HCT116 (cell line): ENCODE measurements around the gene CLASP1. TPM values are rescaled to one million over a fixed set of nuclear protein-coding genes. Genes with fewer than 3 reads are reported as not detected.

ENCODE experiments used
- ATAC-seq: fragments of 200-7000 bp; cut with Tn5 transposase; 2 replicates; pipeline ENCODE4 v1.9.1; 2020; ENCODE audit warnings: mild to moderate bottlenecking, moderate library complexity
- BruUV-seq: library from RNA; stranded (reverse); fragments of 400-500 nt; replicated peaks from 2 replicates; lab custom pipeline; 2021; lab: Mats Ljungman, UMichigan
- CTCF ChIA-PET: fragments of 300-600 bp; sonication (Branson Sonifier 250); formaldehyde crosslinking; loops from one replicate; lab custom pipeline; 2021; ENCODE audit warnings: antibody characterized with exemption; lab: Charles Lee
- POLR2A ChIA-PET: fragments of 300-600, 350-600 bp; sonication (Branson Sonifier 250); formaldehyde crosslinking; loops from one replicate; lab custom pipeline; 2021; ENCODE audit warnings: antibody characterized with exemption; lab: Charles Lee
- RAD21 ChIA-PET, 2 experiments: fragments of 300-600 bp; sonication (Branson Sonifier 250); formaldehyde crosslinking; loops; one replicate each; lab custom pipeline; 2023; ENCODE audit warnings: low total read pairs in 2 of 2; ENCODE audit not compliant: uncharacterized antibody in 2 of 2, unreplicated experiment in 2 of 2, low non-redundant PET in 1 of 2; lab: Charles Lee
- DNase-seq: peaks from one replicate; pipeline ENCODE4 v3.0.0-alpha.2; 2010; ENCODE audit warnings: low read depth, low spot score
- H2AFZ ChIP-seq: fragments of 200-600 bp; shearing (Covaris generic), sonication (generic); 2 replicates; pipeline ENCODE4 v1.6.1; 2017; ENCODE audit warnings: low read depth, mixed run types, mixed read lengths, antibody characterized with exemption, low read length; ENCODE audit not compliant: poor library complexity, severe bottlenecking
- H3K27ac ChIP-seq: 2 replicates; pipeline ENCODE4 v1.5.1; 2012; ENCODE audit warnings: low read depth, low read length
- H3K27me3 ChIP-seq: fragments of 200-600 bp; sonication (generic); 2 replicates; pipeline ENCODE4 v1.6.1; 2016; ENCODE audit warnings: mixed run types, low read length, mixed read lengths; ENCODE audit not compliant: insufficient read depth
- H3K36me3 ChIP-seq, 2 experiments: fragments of 200-500 bp in 1 of 2; fragments of 200-600 bp in 1 of 2; sonication (Bioruptor generic) in 1 of 2; sonication (generic) in 1 of 2; 2 replicates each; pipeline versions ENCODE4 v1.5.1 to v1.6.1; 2014 to 2016; ENCODE audit warnings: low read length in 2 of 2, inconsistent platforms in 1 of 2, mixed read lengths in 1 of 2, mixed run types in 1 of 2; ENCODE audit not compliant: insufficient read depth in 2 of 2, control insufficient read depth in 1 of 2
- H3K4me1 ChIP-seq, 2 experiments: fragments of 200-600 bp in 1 of 2; sonication (generic) in 1 of 2; 2 replicates each; pipeline versions ENCODE4 v1.5.1 to v1.6.1; 2012 to 2017; ENCODE audit warnings: low read length in 2 of 2, inconsistent platforms in 1 of 2, mild to moderate bottlenecking in 1 of 2, mixed read lengths in 1 of 2, mixed run types in 1 of 2, moderate library complexity in 1 of 2; ENCODE audit not compliant: insufficient read depth in 2 of 2, control insufficient read depth in 1 of 2
- H3K4me2 ChIP-seq: fragments of 200-600 bp; sonication (generic); 2 replicates; pipeline ENCODE4 v1.6.1; 2017; ENCODE audit warnings: mixed run types, low read length, mixed read lengths
- H3K4me3 ChIP-seq, 2 experiments: fragments of 200-600 bp in 1 of 2; sonication (generic) in 1 of 2; replicated peaks in 1 of 2; 2 replicates each; pipeline ENCODE4 v1.5.1; 2011 to 2016; ENCODE audit warnings: low read length in 2 of 2, control low read depth in 1 of 2, low read depth in 1 of 2, mild to moderate bottlenecking in 1 of 2, mixed read lengths in 1 of 2, mixed run types in 1 of 2
- H3K79me2 ChIP-seq: fragments of 200-600 bp; sonication (generic); 2 replicates; pipeline ENCODE4 v1.6.1; 2017; ENCODE audit warnings: mild to moderate bottlenecking, mixed run types, low read length, moderate library complexity, mixed read lengths; ENCODE audit not compliant: insufficient read depth
- H3K9ac ChIP-seq: fragments of 200-600 bp; sonication (generic); 2 replicates; pipeline ENCODE4 v1.6.1; 2016; ENCODE audit warnings: low read length, mixed read lengths
- H3K9me2 ChIP-seq: fragments of 200-600 bp; sonication (generic), shearing (Covaris generic); 2 replicates; pipeline ENCODE4 v1.6.1; 2017; ENCODE audit warnings: mixed run types, mild to moderate bottlenecking, moderate library complexity; ENCODE audit not compliant: insufficient read depth
- H3K9me3 ChIP-seq, 2 experiments: fragments of 200-500 bp in 1 of 2; fragments of 200-600 bp in 1 of 2; sonication (Bioruptor generic) in 1 of 2; sonication (generic) in 1 of 2; 2 replicates each; pipeline ENCODE4 v1.6.1; 2014 to 2017; ENCODE audit warnings: low read length in 2 of 2, mixed read lengths in 2 of 2, inconsistent platforms in 1 of 2, low read depth in 1 of 2, mild to moderate bottlenecking in 1 of 2, mixed run types in 1 of 2, moderate library complexity in 1 of 2; ENCODE audit not compliant: control insufficient read depth in 1 of 2, insufficient read depth in 1 of 2
- H4K20me1 ChIP-seq: fragments of 200-600 bp; sonication (generic), shearing (Covaris generic); 2 replicates; pipeline ENCODE4 v1.6.1; 2017; ENCODE audit warnings: mixed run types, mild to moderate bottlenecking, moderate library complexity; ENCODE audit not compliant: insufficient read depth
- CTCF ChIP-seq, 3 experiments: fragments of 200-600 bp in 1 of 3; sonication (generic) in 1 of 3; IDR thresholded peaks in 2 of 3; conservative IDR thresholded peaks in 1 of 3; 2 replicates each; pipeline ENCODE4 v1.5.1; 2012 to 2017; ENCODE audit warnings: low read depth in 2 of 3, low read length in 2 of 3, antibody characterized with exemption in 1 of 3, borderline replicate concordance in 1 of 3, control low read depth in 1 of 3, mild to moderate bottlenecking in 1 of 3, mixed read lengths in 1 of 3, mixed run types in 1 of 3, moderate library complexity in 1 of 3; ENCODE audit not compliant: insufficient read depth in 1 of 3
- EGR1 ChIP-seq: IDR thresholded peaks from 2 replicates; pipeline ENCODE4 v1.6.1; 2012; ENCODE audit warnings: low read depth
- EZH2phosphoT487 ChIP-seq: fragments of 200-600 bp; IDR thresholded peaks from 2 replicates; pipeline ENCODE4 v1.6.1; 2018; ENCODE audit warnings: antibody characterized with exemption, borderline replicate concordance
- POLR2A ChIP-seq: IDR thresholded peaks from 2 replicates; pipeline ENCODE4 v1.7.0; 2011; ENCODE audit warnings: borderline replicate concordance; ENCODE audit not compliant: insufficient read depth, insufficient read length; ENCODE audit errors: extremely low read depth
- POLR2AphosphoS5 ChIP-seq: IDR thresholded peaks from 2 replicates; pipeline ENCODE4 v1.6.1; 2011; ENCODE audit warnings: mild to moderate bottlenecking, low read depth, low read length, moderate library complexity
- RAD21 ChIP-seq: IDR thresholded peaks from 2 replicates; pipeline ENCODE4 v1.6.1; 2012; ENCODE audit warnings: low read depth, mild to moderate bottlenecking
- REST ChIP-seq: IDR thresholded peaks from 2 replicates; pipeline ENCODE4 v1.6.1; 2012; ENCODE audit warnings: low read depth
- SRF ChIP-seq: IDR thresholded peaks from 2 replicates; pipeline ENCODE4 v1.6.1; 2012; ENCODE audit warnings: low read depth
- TCF7L2 ChIP-seq: IDR thresholded peaks from 2 replicates; pipeline ENCODE4 v1.7.0; 2011; ENCODE audit warnings: borderline replicate concordance, inconsistent platforms; ENCODE audit not compliant: insufficient read depth, insufficient read length; ENCODE audit errors: extremely low read depth
- ZFX ChIP-seq: fragments of 450-650 bp; IDR thresholded peaks from 2 replicates; pipeline ENCODE4 v1.6.1; 2017
- ZNF274 ChIP-seq: fragments of 200-500 bp; sonication (Bioruptor generic); IDR thresholded peaks from 2 replicates; pipeline ENCODE4 v1.6.1; 2014; ENCODE audit warnings: mild to moderate bottlenecking, low read depth, low read length, inconsistent platforms
- intact Hi-C: fragments of 100-400 bp; cut with micrococcal nuclease; formaldehyde crosslinking; loops from 2 replicates; pipeline ENCODE4 v1.10.0; 2022
- total RNA-seq: library from RNA; stranded (reverse); gene quantifications from one replicate; pipeline ENCODE4 v1.2.1, GENCODE V29; 2021; ENCODE audit not compliant: unreplicated experiment

The CLASP1 gene
- total RNA-seq, 1 experiment from 2014 or later = 41.9 TPM

GRCh38 chr2:121293450-121294325 lies 355.6 kb downstream of the CLASP1 start:
- ATAC-seq (no peak), DNase-seq (no peak)
- POLR2A ChIA-PET = no interaction called here
- no TSS peak for BruUV-seq
- Histone ChIP-seq H2AFZ (no peak overlapping the region), H3K79me2 (no peaks in the 10 kb centered on the region), H3K4me2 (no peak overlapping the region), H3K27ac (no peak overlapping the region), H3K9me3 (no peaks in the 10 kb centered on the region), H3K27me3 (no peaks in the 10 kb centered on the region), H4K20me1 (no peaks in the 10 kb centered on the region), H3K4me3 (no peak overlapping the region), H3K4me1 (peaks cover 4 to 11% of the 10 kb centered on the region in 2 experiments; a peak in 2 of 4 replicates), H3K9me2 (no peaks in the 10 kb centered on the region), H3K9ac (no peak overlapping the region), H3K36me3 (no peaks in the 10 kb centered on the region)
- intact Hi-C loops = no loop called here
- RAD21 ChIA-PET = no interaction called here
- TF ChIP-seq CTCF (IDR thresholded peaks at IDR 0.05 in 2 of 3, conservative IDR thresholded peaks at IDR 0.05 in 1 of 3; ENCODE audit: borderline replicate concordance in 1 of 3, insufficient read depth in 1 of 3, low read depth in 2 of 3, low read length in 2 of 3) = no peak
- CTCF ChIA-PET = no interaction called here

GRCh38 chr2:121291251-121291580 lies 358.0 kb downstream of the CLASP1 start:
- H3K9me2 ChIP-seq = no peaks in the 10 kb centered on the region
- no peaks in the 10 kb centered on the region for H3K9me3 ChIP-seq
- intact Hi-C loops = no loop called here
- CTCF ChIA-PET = interaction anchor here (1.5 kb wide), 1 partner anchor 163 kb away, joined by 4 read pairs; no protein-coding TSS in a partner anchor
- DNase-seq = no peak
- H3K36me3 ChIP-seq = no peaks in the 10 kb centered on the region
- H3K79me2 ChIP-seq = no peaks in the 10 kb centered on the region
- BruUV-seq = no TSS peak
- no peak overlapping the region for H3K27ac ChIP-seq
- POLR2A ChIA-PET = no interaction called here
- H3K27me3 ChIP-seq = no peaks in the 10 kb centered on the region
- no peak overlapping the region for H3K9ac ChIP-seq
- no peak overlapping the region for H3K4me3 ChIP-seq
- no peak overlapping the region for H3K4me2 ChIP-seq
- H3K4me1 ChIP-seq = peaks cover 4 to 10% of the 10 kb centered on the region in 2 experiments; a peak in 2 of 4 replicates
- H2AFZ ChIP-seq = no peak overlapping the region
- ATAC-seq = no peak
- H4K20me1 ChIP-seq = no peaks in the 10 kb centered on the region
- RAD21 ChIA-PET = no interaction called here
- no peak for TF ChIP-seq POLR2AphosphoS5
- TF ChIP-seq REST = no peak
- no peak for TF ChIP-seq TCF7L2
- no peak for TF ChIP-seq RAD21
- TF ChIP-seq POLR2A = no peak
- no peak for TF ChIP-seq SRF
- no peak for TF ChIP-seq EGR1
- TF ChIP-seq ZNF274 = no peak
- TF ChIP-seq ZFX = no peak
- TF ChIP-seq EZH2phosphoT487 = no peak
